OCI-LY3 (cell line): ENCODE data around the gene CRYBG3.
"Not testable (repeated sequence)": the region's sequence is repeated elsewhere in the genome, so short reads cannot be mapped to it uniquely, and the experiment has no call there.

Experiments used
- H2AFZ ChIP-seq: fragments of 200-600, 300-600 bp; shearing (Covaris generic); 2 replicates; pipeline ENCODE4 v1.6.0; 2014; ENCODE audit warnings: antibody characterized with exemption, low read depth, low read length
- H3K27ac ChIP-seq: fragments of 200-600, 300-600 bp; sonication (generic); 2 replicates; pipeline ENCODE4 v1.5.1; 2014; ENCODE audit warnings: mild to moderate bottlenecking, low read length, moderate library complexity, mixed read lengths
- H3K27me3 ChIP-seq: fragments of 200-600, 300-600 bp; sonication (generic); 2 replicates; pipeline ENCODE4 v1.6.1; 2014; ENCODE audit warnings: low read depth, low read length, mixed read lengths
- H3K36me3 ChIP-seq: fragments of 200-600, 300-600 bp; sonication (generic); replicated peaks from 2 replicates; pipeline ENCODE3; 2014; ENCODE audit warnings: low read depth, low read length, mixed read lengths
- H3K4me1 ChIP-seq: fragments of 300-600, 200-600 bp; sonication (generic); 2 replicates; pipeline ENCODE4 v1.6.1; 2014; ENCODE audit warnings: low read length, mixed read lengths
- H3K4me2 ChIP-seq: fragments of 200-600, 300-600 bp; sonication (generic); 2 replicates; pipeline ENCODE4 v1.6.1; 2014; ENCODE audit warnings: low read length, mixed read lengths
- H3K4me3 ChIP-seq: fragments of 300-600, 200-600 bp; sonication (generic); 2 replicates; pipeline ENCODE4 v1.5.1; 2014; ENCODE audit warnings: antibody characterized with exemption, mild to moderate bottlenecking, low read length, moderate library complexity
- H3K79me2 ChIP-seq: fragments of 300-600, 200-600 bp; shearing (Covaris generic); 2 replicates; pipeline ENCODE4 v1.6.1; 2014; ENCODE audit warnings: mild to moderate bottlenecking, low read length, mixed read lengths
- H3K9ac ChIP-seq: fragments of 300-600, 200-600 bp; shearing (Covaris generic); 2 replicates; pipeline ENCODE4 v1.6.0; 2014; ENCODE audit warnings: mild to moderate bottlenecking, low read length, moderate library complexity
- H3K9me3 ChIP-seq: fragments of 200-600, 300-600 bp; shearing (Covaris generic); 2 replicates; pipeline ENCODE4 v1.6.1; 2014; ENCODE audit warnings: low read length, mixed read lengths; ENCODE audit not compliant: insufficient read depth
- H4K20me1 ChIP-seq: fragments of 200-600, 300-600 bp; sonication (generic); 2 replicates; pipeline ENCODE4 v1.6.1; 2016; ENCODE audit warnings: low read length, mixed read lengths; ENCODE audit not compliant: insufficient read depth
- EZH2phosphoT487 ChIP-seq: fragments of 200-600 bp; shearing (Covaris generic); IDR thresholded peaks from 2 replicates; pipeline ENCODE4 v1.6.1; 2018; ENCODE audit warnings: antibody characterized with exemption, mixed run types, low read depth
- TF ChIP-seq, protein P1 (sequence below): fragments of 200-600, 300-600 bp; sonication (generic); IDR thresholded peaks from 2 replicates; pipeline ENCODE4 v1.5.1; 2014; ENCODE audit warnings: antibody characterized with exemption, low read length, low read depth

CRYBG3 gene

GRCh38 chr3:97829198-97829597, 7.4 kb downstream of the CRYBG3 start:
- Histone ChIP-seq H3K4me3 (no peak overlapping the region), H3K9ac (no peak overlapping the region), H3K36me3 (no peaks in the 10 kb centered on the region)

GRCh38 chr3:97830638-97831037, 8.8 kb downstream of the CRYBG3 start:
- H3K9ac ChIP-seq: no peak overlapping the region
- no peaks in the 10 kb centered on the region for H3K79me2 ChIP-seq
- TF ChIP-seq, protein P1, sequence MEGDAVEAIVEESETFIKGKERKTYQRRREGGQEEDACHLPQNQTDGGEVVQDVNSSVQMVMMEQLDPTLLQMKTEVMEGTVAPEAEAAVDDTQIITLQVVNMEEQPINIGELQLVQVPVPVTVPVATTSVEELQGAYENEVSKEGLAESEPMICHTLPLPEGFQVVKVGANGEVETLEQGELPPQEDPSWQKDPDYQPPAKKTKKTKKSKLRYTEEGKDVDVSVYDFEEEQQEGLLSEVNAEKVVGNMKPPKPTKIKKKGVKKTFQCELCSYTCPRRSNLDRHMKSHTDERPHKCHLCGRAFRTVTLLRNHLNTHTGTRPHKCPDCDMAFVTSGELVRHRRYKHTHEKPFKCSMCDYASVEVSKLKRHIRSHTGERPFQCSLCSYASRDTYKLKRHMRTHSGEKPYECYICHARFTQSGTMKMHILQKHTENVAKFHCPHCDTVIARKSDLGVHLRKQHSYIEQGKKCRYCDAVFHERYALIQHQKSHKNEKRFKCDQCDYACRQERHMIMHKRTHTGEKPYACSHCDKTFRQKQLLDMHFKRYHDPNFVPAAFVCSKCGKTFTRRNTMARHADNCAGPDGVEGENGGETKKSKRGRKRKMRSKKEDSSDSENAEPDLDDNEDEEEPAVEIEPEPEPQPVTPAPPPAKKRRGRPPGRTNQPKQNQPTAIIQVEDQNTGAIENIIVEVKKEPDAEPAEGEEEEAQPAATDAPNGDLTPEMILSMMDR: no peak
- TF ChIP-seq EZH2phosphoT487: no peak
- H2AFZ ChIP-seq: no peak overlapping the region
- H3K27ac ChIP-seq: no peak overlapping the region
- no peak overlapping the region for H3K4me2 ChIP-seq
- H3K9me3 ChIP-seq: no peaks in the 10 kb centered on the region
- no peaks in the 10 kb centered on the region for H3K27me3 ChIP-seq
- no peaks in the 10 kb centered on the region for H3K4me1 ChIP-seq
- H3K36me3 ChIP-seq: no peaks in the 10 kb centered on the region
- H3K4me3 ChIP-seq: no peak overlapping the region
- no peaks in the 10 kb centered on the region for H4K20me1 ChIP-seq

More at GRCh38 chr3:97829198-97829597, 7.4 kb downstream of the CRYBG3 start:
- Histone ChIP-seq H3K4me1 (no peaks in the 10 kb centered on the region), H3K4me2 (no peak overlapping the region), H4K20me1 (no peaks in the 10 kb centered on the region; the same call in none of the 2 replicates), H3K79me2 (no peaks in the 10 kb centered on the region), H3K9me3 (no peaks in the 10 kb centered on the region), H2AFZ (no peak overlapping the region), H3K27ac (no peak overlapping the region), H3K27me3 (no peaks in the 10 kb centered on the region)
- TF ChIP-seq, protein P1: no peak
- no peak for TF ChIP-seq EZH2phosphoT487

DNA sequence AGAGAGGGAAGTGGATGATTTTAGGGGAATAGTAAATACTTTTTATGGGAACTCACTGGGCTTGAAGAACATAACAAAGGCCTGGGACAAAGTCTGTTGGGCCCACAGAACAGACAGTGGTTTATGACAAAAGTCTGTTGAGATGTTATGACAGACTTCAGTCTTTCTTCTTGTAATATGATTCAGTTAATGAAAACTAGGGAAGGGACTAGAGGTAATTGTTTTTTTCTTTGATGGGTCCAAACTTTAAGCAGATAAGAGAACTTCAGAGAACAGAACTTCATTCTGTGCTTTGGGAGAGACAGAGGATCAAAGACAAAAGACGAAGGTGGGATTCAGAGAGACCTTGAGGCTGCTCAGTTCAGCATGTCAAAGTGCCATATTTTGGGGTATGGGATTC, 9.3 kb downstream of the CRYBG3 start:
- no peaks in the 10 kb centered on the region for H4K20me1 ChIP-seq
- no peak overlapping the region for H3K9ac ChIP-seq
- no peaks in the 10 kb centered on the region for H3K4me1 ChIP-seq
- H3K4me3 ChIP-seq: no peak overlapping the region
- no peaks in the 10 kb centered on the region for H3K36me3 ChIP-seq
- no peak overlapping the region for H2AFZ ChIP-seq
- TF ChIP-seq, protein P1: no peak
- TF ChIP-seq EZH2phosphoT487: no peak
- no peaks in the 10 kb centered on the region for H3K79me2 ChIP-seq
- H3K9me3 ChIP-seq: no peaks in the 10 kb centered on the region
- no peak overlapping the region for H3K4me2 ChIP-seq
- H3K27me3 ChIP-seq: no peaks in the 10 kb centered on the region
- no peak overlapping the region for H3K27ac ChIP-seq

- H4K20me1 ChIP-seq, H3K27ac ChIP-seq, H3K27me3 ChIP-seq, H3K36me3 ChIP-seq, H3K9me3 ChIP-seq, H3K4me2 ChIP-seq, H3K9ac ChIP-seq, H3K4me1 ChIP-seq, H3K4me3 ChIP-seq, H2AFZ ChIP-seq, H3K79me2 ChIP-seq: not testable (repeated sequence)
Measured at GRCh38 chr3:97833184-97833583, 11.4 kb downstream of the CRYBG3 start.

DNA sequence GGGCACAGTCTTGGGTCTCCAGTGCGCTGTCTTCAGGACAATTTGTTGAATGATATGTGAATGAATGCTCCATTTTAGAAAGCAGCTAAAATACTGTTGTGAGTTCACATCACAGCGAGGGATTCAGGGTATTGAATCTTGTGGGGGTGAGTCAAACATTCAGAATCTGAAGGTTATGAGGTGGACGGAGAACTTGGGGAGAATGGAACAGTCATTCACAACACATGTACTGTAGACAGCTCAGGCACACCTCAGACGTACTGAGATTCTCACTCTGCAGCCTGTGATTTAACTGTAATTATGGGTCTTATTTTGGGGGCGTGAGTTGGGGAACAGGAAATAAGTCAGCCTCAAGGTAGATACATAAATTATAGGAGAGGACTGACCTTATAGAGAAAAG, 13.9 kb downstream of the CRYBG3 start:
- Histone ChIP-seq H3K79me2 (no peaks in the 10 kb centered on the region), H3K27me3 (no peaks in the 10 kb centered on the region), H4K20me1 (no peaks in the 10 kb centered on the region), H3K27ac (no peak overlapping the region), H3K9me3 (no peaks in the 10 kb centered on the region), H2AFZ (no peak overlapping the region), H3K4me1 (no peaks in the 10 kb centered on the region), H3K4me2 (no peak overlapping the region), H3K4me3 (no peak overlapping the region), H3K9ac (no peak overlapping the region), H3K36me3 (no peaks in the 10 kb centered on the region)
- TF ChIP-seq, protein P1: no peak
- no peak for TF ChIP-seq EZH2phosphoT487
